K562 (cell line): ENCODE measurements around the gene EPGN. TPM values are rescaled to one million over a fixed set of nuclear protein-coding genes. Genes with fewer than 3 reads are reported as not detected.
A peak's percentile ranks its signal among the peaks of the same experiment; 100 is the strongest.

Experiments used
- CBFB ChIP-seq: sonication (generic); formaldehyde crosslinking; IDR thresholded peaks from 2 replicates; pipeline ENCODE4 v1.4.0; 2020; ENCODE audit warnings: mild to moderate bottlenecking, missing genetic modification reagents
- CBX8 ChIP-seq: fragments of 200-600 bp; sonication (generic); IDR thresholded peaks from 2 replicates; pipeline ENCODE4 v1.6.1; 2012; ENCODE audit warnings: borderline replicate concordance, mixed run types, low read depth, mild to moderate bottlenecking, moderate library complexity, mixed read lengths, low read length, control low read depth, inconsistent platforms; ENCODE audit not compliant: poor library complexity, severe bottlenecking; ENCODE audit errors: extremely low read depth
- CREB1 ChIP-seq, 2 experiments: sonication (generic) in 1 of 2; formaldehyde crosslinking in 1 of 2; IDR thresholded peaks; 2 replicates each; pipeline versions ENCODE4 v1.6.1 to v1.8.0; 2012 to 2022; ENCODE audit warnings: inconsistent platforms in 1 of 2, mild to moderate bottlenecking in 1 of 2, missing genetic modification reagents in 1 of 2, moderate library complexity in 1 of 2
- E2F6 ChIP-seq, 2 experiments: IDR thresholded peaks; 2 replicates each; pipeline ENCODE4 v1.6.1; 2011; ENCODE audit warnings: borderline replicate concordance in 1 of 2, control low read depth in 1 of 2, low read depth in 1 of 2, low read length in 1 of 2, mild to moderate bottlenecking in 1 of 2, mixed read lengths in 1 of 2, moderate library complexity in 1 of 2; ENCODE audit not compliant: insufficient read depth in 1 of 2, insufficient read length in 1 of 2, poor library complexity in 1 of 2, severe bottlenecking in 1 of 2; ENCODE audit errors: extremely low read depth in 1 of 2
- MAFF ChIP-seq: IDR thresholded peaks from 2 replicates; pipeline ENCODE4 v1.6.1; 2012; ENCODE audit warnings: low read length, improper control_type of control experiment
- MNT ChIP-seq, 2 experiments: fragments of 450-650 bp; conservative IDR thresholded peaks; 2 replicates each; pipeline ENCODE4 v1.6.1; 2017; ENCODE audit warnings: mild to moderate bottlenecking in 2 of 2, moderate library complexity in 2 of 2
- POLR2H ChIP-seq: IDR thresholded peaks from 2 replicates; pipeline ENCODE4 v1.6.1; 2016; ENCODE audit warnings: missing genetic modification characterization, low read depth, mild to moderate bottlenecking, control low read depth, missing compliant biosample characterization, moderate library complexity
- POLR3A ChIP-seq: IDR thresholded peaks from 2 replicates; pipeline ENCODE4 v1.6.1; 2011; ENCODE audit warnings: borderline replicate concordance, mild to moderate bottlenecking, moderate library complexity; ENCODE audit not compliant: insufficient read length, insufficient read depth; ENCODE audit errors: extremely low read depth
- PRPF4 ChIP-seq: fragments of 200-400 bp; formaldehyde crosslinking; IDR thresholded peaks from one replicate; pipeline ENCODE4 v1.6.1; 2017; ENCODE audit warnings: low read length, low read depth, mild to moderate bottlenecking; ENCODE audit not compliant: insufficient read depth, poor library complexity, severe bottlenecking
- RAD21 ChIP-seq, 2 experiments: fragments of 250-450 bp in 1 of 2; fragments of 450-650 bp in 1 of 2; sonication (Bioruptor Pico) in 1 of 2; formaldehyde crosslinking in 1 of 2; IDR thresholded peaks in 1 of 2; conservative IDR thresholded peaks in 1 of 2; 2 replicates each; pipeline versions ENCODE4 v1.4.0 to v1.8.0; 2020 to 2022; ENCODE audit warnings: mild to moderate bottlenecking in 2 of 2, moderate library complexity in 1 of 2
- RFX7 ChIP-seq: fragments of 250-450 bp; sonication (Bioruptor Pico); IDR thresholded peaks from 2 replicates; pipeline ENCODE4 v1.5.1; 2021; ENCODE audit warnings: mild to moderate bottlenecking
- TCF7L2 ChIP-seq: fragments of 150-350 bp; IDR thresholded peaks from 2 replicates; pipeline ENCODE4 v1.6.1; 2016; ENCODE audit warnings: low read depth, mild to moderate bottlenecking, low read length, moderate library complexity
- USF1 ChIP-seq: sonication (generic); formaldehyde crosslinking; IDR thresholded peaks from 2 replicates; pipeline ENCODE4 v1.9.0; 2022; ENCODE audit warnings: mild to moderate bottlenecking, missing genetic modification reagents
- ZKSCAN3 ChIP-seq: fragments of 250-450 bp; sonication (Bioruptor Pico); IDR thresholded peaks from 2 replicates; pipeline ENCODE4 v1.4.0; 2020
- ZNF121 ChIP-seq: sonication (generic); formaldehyde crosslinking; conservative IDR thresholded peaks from 2 replicates; pipeline ENCODE4 v1.8.0; 2022; ENCODE audit warnings: missing genetic modification reagents
- ZNF76 ChIP-seq: fragments of 250-450 bp; sonication (Bioruptor Pico); IDR thresholded peaks from 2 replicates; pipeline ENCODE4 v1.4.0; 2020; ENCODE audit warnings: mild to moderate bottlenecking, moderate library complexity, borderline replicate concordance
- ZNF766 ChIP-seq: fragments of 200-800 bp; sonication (Bioruptor generic); conservative IDR thresholded peaks from 2 replicates; pipeline ENCODE4 v1.6.1; 2016; ENCODE audit warnings: missing genetic modification characterization, missing compliant biosample characterization
- ZNF830 ChIP-seq: fragments of 250-450 bp; sonication (Bioruptor Pico); IDR thresholded peaks from 2 replicates; pipeline ENCODE4 v1.5.0; 2021; ENCODE audit warnings: mild to moderate bottlenecking
- polyA plus RNA-seq, 8 experiments: library from polyadenylated mRNA; depleted of rRNA in 4 of 8; stranded (reverse) in 5 of 8; unstranded in 3 of 8; fragments of >200 nt; fragmentation: Nextera tagmentation in 2 of 8; fragmentation: Illumina TruSeq in 1 of 8; extraction: Ambion mirVana in 2 of 8; extraction: Trizol in 1 of 8; gene quantifications; 2 replicates each; pipeline versions ENCODE4 v1.2.1 to v1.2.3, GENCODE V29; 2011 to 2014; ENCODE audit warnings: inconsistent platforms in 1 of 8, missing spikeins in 1 of 8
- total RNA-seq, 7 experiments: library from RNA; depleted of rRNA in 6 of 7; stranded (reverse); fragments of >200 nt in 6 of 7; fragmentation: Illumina TruSeq in 2 of 7; extraction: Trizol in 2 of 7; gene quantifications; 2 replicates each; pipeline versions ENCODE4 v1.2.1 to v1.2.3, GENCODE V29; 2011 to 2021; ENCODE audit warnings: low replicate concordance in 1 of 7
- TF ChIP-seq, protein P1 (sequence below): fragments of 200-400 bp; formaldehyde crosslinking; IDR thresholded peaks from 2 replicates; pipeline ENCODE4 v1.6.1; 2017; ENCODE audit warnings: mild to moderate bottlenecking, low read depth, low read length, moderate library complexity
- TF ChIP-seq, protein P2 (sequence below): fragments of 450-650 bp; formaldehyde crosslinking; IDR thresholded peaks from 2 replicates; pipeline ENCODE4 v1.4.0; 2022; ENCODE audit warnings: mild to moderate bottlenecking, moderate library complexity

Gene EPGN
- total and polyA plus RNA-seq, 9 of the 15 experiments (the other 6 are each of a cell fraction or from before 2014, with no cell fraction given): 0.10 to 0.56 TPM; not detected in 7

DNA sequence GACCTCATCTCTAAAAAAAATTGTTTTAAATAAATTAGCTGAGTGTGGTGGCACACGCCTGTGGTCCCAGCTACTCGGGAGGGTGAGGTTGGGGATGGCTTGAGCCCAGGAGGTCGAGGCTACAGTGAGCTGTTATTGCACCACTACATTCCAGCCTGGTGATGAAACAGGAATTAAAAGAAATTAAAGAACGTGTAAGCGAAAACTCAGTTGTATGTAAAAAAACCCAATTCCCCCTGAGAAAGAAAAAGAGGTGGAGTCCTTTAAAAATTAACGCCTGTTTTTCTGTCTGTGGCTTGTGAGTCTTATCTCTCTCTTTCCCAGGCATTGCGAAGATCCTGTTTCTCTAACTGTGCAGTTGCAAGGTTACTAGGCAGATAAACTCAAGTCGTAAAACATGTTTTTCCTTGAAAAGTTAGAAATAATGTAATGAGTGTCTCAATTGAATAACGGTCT lies 22.1 kb downstream of the EPGN start (continued):
- 0 out of 2 replicates have a peak, but pooled peaks have one; percentile 25 for TF ChIP-seq CBFB
- TF ChIP-seq RFX7: no peak
- peak; percentile 55; the same call in 1 of the 2 replicates for TF ChIP-seq POLR2H (tag)
- TF ChIP-seq ZNF76 (CRISPR knock-in tag): no peak
- no peak for TF ChIP-seq MAFF
- no peak for TF ChIP-seq ZNF766 (CRISPR knock-in tag)
- no peak for TF ChIP-seq PRPF4
- no peak for TF ChIP-seq ZNF830
- TF ChIP-seq TCF7L2: no peak
- TF ChIP-seq ZNF121 (CRISPR knock-in tag): no peak
- TF ChIP-seq POLR3A: no peak
- TF ChIP-seq CBX8: no peak
- 0 out of 4 replicates have a peak, but pooled peaks of 1 of the 2 experiments have one; percentile 17 for TF ChIP-seq MNT (conservative IDR thresholded peaks at IDR 0.05)
- no peak for TF ChIP-seq USF1 (CRISPR knock-in tag)
- no peak for TF ChIP-seq CREB1 (IDR thresholded peaks at IDR 0.05)
- no peak for TF ChIP-seq CREB1 (CRISPR knock-in tag; IDR thresholded peaks at IDR 0.05)
- TF ChIP-seq, protein P1, sequence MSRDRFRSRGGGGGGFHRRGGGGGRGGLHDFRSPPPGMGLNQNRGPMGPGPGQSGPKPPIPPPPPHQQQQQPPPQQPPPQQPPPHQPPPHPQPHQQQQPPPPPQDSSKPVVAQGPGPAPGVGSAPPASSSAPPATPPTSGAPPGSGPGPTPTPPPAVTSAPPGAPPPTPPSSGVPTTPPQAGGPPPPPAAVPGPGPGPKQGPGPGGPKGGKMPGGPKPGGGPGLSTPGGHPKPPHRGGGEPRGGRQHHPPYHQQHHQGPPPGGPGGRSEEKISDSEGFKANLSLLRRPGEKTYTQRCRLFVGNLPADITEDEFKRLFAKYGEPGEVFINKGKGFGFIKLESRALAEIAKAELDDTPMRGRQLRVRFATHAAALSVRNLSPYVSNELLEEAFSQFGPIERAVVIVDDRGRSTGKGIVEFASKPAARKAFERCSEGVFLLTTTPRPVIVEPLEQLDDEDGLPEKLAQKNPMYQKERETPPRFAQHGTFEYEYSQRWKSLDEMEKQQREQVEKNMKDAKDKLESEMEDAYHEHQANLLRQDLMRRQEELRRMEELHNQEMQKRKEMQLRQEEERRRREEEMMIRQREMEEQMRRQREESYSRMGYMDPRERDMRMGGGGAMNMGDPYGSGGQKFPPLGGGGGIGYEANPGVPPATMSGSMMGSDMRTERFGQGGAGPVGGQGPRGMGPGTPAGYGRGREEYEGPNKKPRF: no peak
- no peak for TF ChIP-seq RAD21 (CRISPR knock-in tag; conservative IDR thresholded peaks at IDR 0.05 in 1 of 2, IDR thresholded peaks at IDR 0.05 in 1 of 2)
- TF ChIP-seq, protein P2, sequence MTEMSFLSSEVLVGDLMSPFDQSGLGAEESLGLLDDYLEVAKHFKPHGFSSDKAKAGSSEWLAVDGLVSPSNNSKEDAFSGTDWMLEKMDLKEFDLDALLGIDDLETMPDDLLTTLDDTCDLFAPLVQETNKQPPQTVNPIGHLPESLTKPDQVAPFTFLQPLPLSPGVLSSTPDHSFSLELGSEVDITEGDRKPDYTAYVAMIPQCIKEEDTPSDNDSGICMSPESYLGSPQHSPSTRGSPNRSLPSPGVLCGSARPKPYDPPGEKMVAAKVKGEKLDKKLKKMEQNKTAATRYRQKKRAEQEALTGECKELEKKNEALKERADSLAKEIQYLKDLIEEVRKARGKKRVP (CRISPR knock-in tag): no peak; the same call in 1 of the 2 replicates
- no peak for TF ChIP-seq E2F6 (IDR thresholded peaks at IDR 0.05; ENCODE audit: borderline replicate concordance in 1 of 2, extremely low read depth in 1 of 2, insufficient read depth in 1 of 2, insufficient read length in 1 of 2, low read depth in 1 of 2, low read length in 1 of 2, poor library complexity in 1 of 2, severe bottlenecking in 1 of 2)
- TF ChIP-seq ZKSCAN3 (CRISPR knock-in tag): no peak
